NK-92 (cell line): Measurements from ENCODE around the gene DENND1C.

ENCODE experiments used
- DNase-seq: peaks from one replicate; lab custom pipeline; 2025; ENCODE audit not compliant: unreplicated experiment; lab: John Stamatoyannopoulos, UW

The DENND1C gene

GRCh38 chr19:6425732-6426620, 55.6 kb downstream of the DENND1C start:
- DNase-seq, result no peak

GRCh38 chr19:6424939-6425731, 56.5 kb downstream of the DENND1C start:
- peak; percentile 96 for DNase-seq

- no peak for DNase-seq
Measured at GRCh38 chr19:6424195-6424938, 57.2 kb downstream of the DENND1C start, which contains the start of gene KHSRP. TSS of gene KHSRP (minus strand) at chr19:6424811. CDS start at chr19:6424701, 110 bp downstream.

GRCh38 chr19:6423499-6424194, 57.9 kb downstream of the DENND1C start:
- no peak for DNase-seq

- DNase-seq, result no peak
Measured at GRCh38 chr19:6421075-6422014, 60.2 kb downstream of the DENND1C start.

GRCh38 chr19:6418562-6418932, 63.0 kb downstream of the DENND1C start:
- no peak for DNase-seq

GRCh38 chr19:6417713-6418561, 63.6 kb downstream of the DENND1C start:
- no peak for DNase-seq
